Neural crest cell (in vitro differentiated cells): Measurements from ENCODE around the gene PIGS. TPM values are rescaled to one million over a fixed set of nuclear protein-coding genes. Genes with fewer than 3 reads are reported as not detected.

Experiments
- DNase-seq: peaks from one replicate; pipeline ENCODE4 v3.0.0; 2021; ENCODE audit warnings: low read depth, mixed read lengths, low spot score
- H3K27ac Mint-ChIP-seq: one replicate; pipeline ENCODE4 v1.8.0; 2021; ENCODE audit warnings: mild to moderate bottlenecking, mixed read lengths; ENCODE audit not compliant: unreplicated experiment
- H3K27me3 Mint-ChIP-seq: 2 replicates; pipeline ENCODE4 v1.8.0; 2021; ENCODE audit warnings: low read depth, mild to moderate bottlenecking, mixed read lengths
- H3K36me3 Mint-ChIP-seq: 2 replicates; pipeline ENCODE4 v1.8.0; 2021; ENCODE audit warnings: low read depth, mild to moderate bottlenecking, mixed read lengths
- H3K4me1 Mint-ChIP-seq: 2 replicates; pipeline ENCODE4 v1.8.0; 2021; ENCODE audit warnings: mixed read lengths
- H3K4me3 Mint-ChIP-seq: one replicate; pipeline ENCODE4 v1.8.0; 2021; ENCODE audit warnings: mild to moderate bottlenecking, mixed read lengths
- H3K9me3 Mint-ChIP-seq: 2 replicates; pipeline ENCODE4 v1.8.0; 2021; ENCODE audit warnings: mixed read lengths
- total RNA-seq: library from RNA; stranded (reverse); gene quantifications from 2 replicates; pipeline ENCODE4 v1.2.1, GENCODE V29; 2021
- TF ChIP-seq, protein P1 (sequence below): fragments of 200-600 bp; sonication (generic); conservative IDR thresholded peaks from 2 replicates; pipeline ENCODE4 v1.5.0; 2021; ENCODE audit warnings: antibody characterized with exemption, mild to moderate bottlenecking

PIGS gene
- total RNA-seq, 1 donor from 2014 or later, result 63.5 TPM

GRCh38 chr17:28574526-28574925 lies 3.2 kb upstream of the PIGS start:
- H3K36me3 Mint-ChIP-seq, result peaks cover 11% of the 10 kb centered on the region
- H3K9me3 Mint-ChIP-seq, result no peaks in the 10 kb centered on the region
- no peak for DNase-seq
- peaks cover 34% of the 10 kb centered on the region for H3K4me1 Mint-ChIP-seq
- H3K27ac Mint-ChIP-seq, result no peak overlapping the region
- H3K27me3 Mint-ChIP-seq, result no peaks in the 10 kb centered on the region
- H3K4me3 Mint-ChIP-seq, result peak overlapping the region; percentile 64
- TF ChIP-seq, protein P1, sequence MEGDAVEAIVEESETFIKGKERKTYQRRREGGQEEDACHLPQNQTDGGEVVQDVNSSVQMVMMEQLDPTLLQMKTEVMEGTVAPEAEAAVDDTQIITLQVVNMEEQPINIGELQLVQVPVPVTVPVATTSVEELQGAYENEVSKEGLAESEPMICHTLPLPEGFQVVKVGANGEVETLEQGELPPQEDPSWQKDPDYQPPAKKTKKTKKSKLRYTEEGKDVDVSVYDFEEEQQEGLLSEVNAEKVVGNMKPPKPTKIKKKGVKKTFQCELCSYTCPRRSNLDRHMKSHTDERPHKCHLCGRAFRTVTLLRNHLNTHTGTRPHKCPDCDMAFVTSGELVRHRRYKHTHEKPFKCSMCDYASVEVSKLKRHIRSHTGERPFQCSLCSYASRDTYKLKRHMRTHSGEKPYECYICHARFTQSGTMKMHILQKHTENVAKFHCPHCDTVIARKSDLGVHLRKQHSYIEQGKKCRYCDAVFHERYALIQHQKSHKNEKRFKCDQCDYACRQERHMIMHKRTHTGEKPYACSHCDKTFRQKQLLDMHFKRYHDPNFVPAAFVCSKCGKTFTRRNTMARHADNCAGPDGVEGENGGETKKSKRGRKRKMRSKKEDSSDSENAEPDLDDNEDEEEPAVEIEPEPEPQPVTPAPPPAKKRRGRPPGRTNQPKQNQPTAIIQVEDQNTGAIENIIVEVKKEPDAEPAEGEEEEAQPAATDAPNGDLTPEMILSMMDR, result peak; percentile 19

GRCh38 chr17:28573966-28574480 lies 2.7 kb upstream of the PIGS start:
- peaks cover 6% of the 10 kb centered on the region for H3K36me3 Mint-ChIP-seq
- H3K9me3 Mint-ChIP-seq, result no peaks in the 10 kb centered on the region
- no peak overlapping the region for H3K27ac Mint-ChIP-seq
- H3K27me3 Mint-ChIP-seq, result no peaks in the 10 kb centered on the region
- TF ChIP-seq, protein P1, result no peak
- peaks cover 36% of the 10 kb centered on the region for H3K4me1 Mint-ChIP-seq
- peak overlapping the region; percentile 64 for H3K4me3 Mint-ChIP-seq
- DNase-seq, result no peak

DNA sequence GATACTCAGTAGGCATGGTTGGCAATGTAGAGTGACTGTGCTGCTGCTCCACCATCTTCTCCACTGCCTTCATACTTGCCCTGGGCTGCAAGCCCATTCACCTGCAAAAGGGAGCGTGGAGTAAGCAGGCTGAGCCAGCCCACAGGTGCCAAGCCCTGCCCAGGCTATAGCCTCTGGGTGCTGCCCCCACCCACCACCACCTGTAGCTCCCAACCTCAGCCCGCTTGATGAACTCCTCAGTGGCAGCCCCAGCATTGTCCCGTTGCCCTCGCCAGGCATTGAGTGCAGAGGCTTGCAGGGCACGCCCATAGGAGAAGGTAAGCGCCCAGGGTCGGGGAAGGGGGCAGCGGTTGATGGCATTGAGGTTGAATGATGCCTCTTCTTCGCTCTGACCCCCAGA lies 2.2 kb upstream of the PIGS start:
- H3K4me3 Mint-ChIP-seq, result peak overlapping the region; percentile 95
- TF ChIP-seq, protein P1, result no peak
- H3K27me3 Mint-ChIP-seq, result no peaks in the 10 kb centered on the region
- H3K4me1 Mint-ChIP-seq, result peaks cover 38% of the 10 kb centered on the region
- DNase-seq, result no peak
- H3K36me3 Mint-ChIP-seq, result peaks cover 6% of the 10 kb centered on the region
- no peaks in the 10 kb centered on the region for H3K9me3 Mint-ChIP-seq
- H3K27ac Mint-ChIP-seq, result no peak overlapping the region

DNA sequence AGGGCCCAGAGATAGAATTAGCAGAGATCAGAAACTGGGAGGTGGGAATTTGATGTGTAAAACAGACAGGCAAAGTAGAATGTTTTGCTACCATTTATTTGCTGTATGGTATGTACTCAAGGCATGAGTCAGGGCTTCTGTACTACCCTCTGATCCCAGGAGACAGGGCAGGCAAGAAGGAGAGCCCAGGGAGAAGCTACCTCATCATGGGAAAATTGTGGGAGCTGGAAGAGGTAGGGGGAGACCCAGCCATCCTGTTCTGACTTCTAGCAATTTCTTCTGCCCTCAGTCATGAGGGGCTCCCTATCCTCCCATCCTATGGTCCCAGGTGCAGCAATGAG lies 1.7 kb upstream of the PIGS start:
- H3K36me3 Mint-ChIP-seq, result peaks cover 9% of the 10 kb centered on the region
- no peak for DNase-seq
- H3K27me3 Mint-ChIP-seq, result no peaks in the 10 kb centered on the region
- TF ChIP-seq, protein P1, result no peak
- H3K27ac Mint-ChIP-seq, result no peak overlapping the region
- H3K4me1 Mint-ChIP-seq, result peaks cover 41% of the 10 kb centered on the region
- peak overlapping the region; percentile 95 for H3K4me3 Mint-ChIP-seq
- H3K9me3 Mint-ChIP-seq, result no peaks in the 10 kb centered on the region

- no peak for DNase-seq
- H3K36me3 Mint-ChIP-seq, result peaks cover 10% of the 10 kb centered on the region
- TF ChIP-seq, protein P1, result no peak
- H3K4me3 Mint-ChIP-seq, result peak overlapping the region; percentile 95
- H3K27ac Mint-ChIP-seq, result no peak overlapping the region
- peaks cover 44% of the 10 kb centered on the region for H3K4me1 Mint-ChIP-seq
- H3K9me3 Mint-ChIP-seq, result no peaks in the 10 kb centered on the region
- no peaks in the 10 kb centered on the region for H3K27me3 Mint-ChIP-seq
These were observed 1.1 kb upstream of the PIGS start for GRCh38 chr17:28572259-28573039.
